HG02763 (cell line): ENCODE data around the gene DDX10.
"Not testable (repeated sequence)": the region's sequence is repeated elsewhere in the genome, so short reads cannot be mapped to it uniquely, and the experiment has no call there.

Experiments
- ATAC-seq: cut with Tn5 transposase; IDR thresholded peaks from one replicate; pipeline ENCODE4 v1.9.1; 2021; ENCODE audit warnings: mild to moderate bottlenecking, moderate library complexity; ENCODE audit not compliant: unreplicated experiment

DDX10 gene

DNA sequence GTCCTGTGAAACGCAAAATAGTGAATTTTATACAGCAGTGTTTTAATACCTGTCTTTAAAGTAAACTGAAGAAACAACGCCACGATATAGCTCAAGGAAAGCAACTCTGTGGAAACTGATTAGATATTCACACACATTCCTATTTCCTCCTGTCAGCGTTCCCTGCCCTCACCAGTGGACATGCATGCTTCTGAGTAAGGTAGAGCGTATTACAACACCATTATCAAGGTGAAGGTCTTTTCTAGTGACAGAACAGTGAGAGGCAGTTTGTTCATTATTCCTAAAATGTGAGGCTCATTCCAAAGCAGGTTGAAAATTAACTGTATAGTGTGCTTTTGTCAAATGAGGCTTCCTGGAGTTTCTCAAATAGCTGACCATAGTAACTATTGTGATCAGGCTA, 153.1 kb downstream of the DDX10 start:
- no peak for ATAC-seq

DNA sequence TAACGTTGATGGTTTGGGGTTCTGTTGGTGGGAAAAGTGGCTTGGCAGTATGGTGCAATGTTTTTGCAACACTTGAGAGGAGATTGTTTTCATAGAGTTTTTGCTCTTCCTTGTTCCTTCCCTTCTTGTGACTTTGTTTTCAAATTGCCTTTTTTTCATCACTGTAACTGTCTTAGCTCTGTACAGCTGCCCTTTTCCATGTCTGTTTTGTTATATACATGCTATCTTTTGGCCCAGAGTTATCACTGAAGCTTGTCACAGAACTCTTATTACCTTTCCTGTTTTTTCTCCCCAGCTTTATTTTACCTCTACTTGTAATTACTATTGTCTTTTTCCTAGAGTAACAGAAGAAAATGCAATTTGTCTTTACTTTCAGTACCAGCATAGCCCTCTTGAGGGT, 154.1 kb downstream of the DDX10 start:
- ATAC-seq = no peak

DNA sequence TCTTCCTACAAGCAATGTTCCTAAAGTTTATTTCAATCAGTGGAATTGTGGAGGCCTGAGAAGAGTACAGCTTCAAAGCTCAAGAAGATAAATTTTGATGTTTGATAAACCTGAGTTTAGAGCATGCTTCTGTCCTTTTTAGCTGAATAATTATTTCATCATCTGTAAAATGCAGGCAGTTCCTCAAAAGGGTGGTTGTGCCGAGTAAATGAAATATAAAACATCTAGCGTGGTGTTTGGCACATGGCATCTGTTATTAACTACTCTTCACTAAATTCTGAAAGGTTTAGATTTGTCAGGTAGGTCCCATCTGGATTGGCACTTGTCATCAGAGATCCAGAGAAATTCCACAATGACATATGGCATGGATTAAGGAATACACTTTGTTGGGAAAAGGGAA, 155.1 kb downstream of the DDX10 start:
- no peak for ATAC-seq

DNA sequence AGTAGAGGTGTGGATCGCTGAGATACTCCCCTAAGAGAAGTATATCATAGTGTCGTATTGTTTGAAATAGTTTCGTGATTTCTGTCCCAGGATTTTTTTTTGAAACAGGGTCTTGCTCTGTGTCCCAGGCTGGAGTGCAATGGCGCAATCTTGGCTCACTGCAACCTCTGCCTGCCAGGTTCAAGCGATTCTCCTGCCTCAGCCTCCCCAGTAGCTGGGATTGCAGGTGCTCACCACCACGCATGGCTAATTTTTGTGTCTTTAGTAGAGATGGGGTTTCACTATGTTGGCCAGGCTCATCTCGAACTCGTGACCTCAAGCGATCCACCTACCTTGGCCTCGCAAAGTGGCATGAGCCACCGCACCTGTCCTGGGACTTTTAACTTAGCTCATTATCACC, 159.1 kb downstream of the DDX10 start:
- not testable (repeated sequence) for ATAC-seq

DNA sequence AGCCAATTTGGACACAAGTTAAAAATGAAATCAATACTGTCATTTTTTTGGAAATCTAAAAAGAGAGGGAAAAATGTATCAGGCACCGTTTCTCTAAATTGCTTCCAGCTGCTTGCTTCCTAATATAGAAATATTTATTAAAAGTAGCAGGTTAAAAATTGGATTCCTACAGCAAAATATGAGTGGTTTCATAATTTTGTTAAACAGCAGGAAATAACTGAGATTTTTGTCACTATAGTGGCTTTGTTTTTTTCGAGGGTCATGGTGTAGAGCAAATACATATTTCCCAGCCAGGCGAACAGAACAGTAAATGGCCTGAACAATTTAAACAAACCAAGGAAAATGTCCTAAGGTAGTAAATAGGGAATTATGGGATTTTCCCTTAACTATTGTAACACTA, 159.7 kb downstream of the DDX10 start:
- ATAC-seq = no peak

DNA sequence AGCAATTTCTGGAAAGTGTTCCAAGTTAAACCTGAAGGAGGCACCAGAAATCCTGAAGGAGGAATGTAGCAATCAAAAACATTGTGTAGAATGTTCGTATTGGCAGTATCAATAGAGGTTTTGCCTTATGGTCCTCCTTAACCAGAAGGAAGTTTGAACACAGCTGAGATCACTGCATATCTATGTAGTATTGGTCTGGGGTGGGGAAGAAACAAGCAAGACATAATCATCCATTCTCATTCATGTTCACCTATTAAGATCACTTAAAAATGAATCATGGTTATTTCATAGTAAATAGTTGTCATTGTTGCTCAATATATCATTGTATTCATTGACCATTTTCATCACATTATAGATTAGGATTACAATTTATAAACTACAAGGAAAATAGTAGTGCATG, 160.5 kb downstream of the DDX10 start:
- no peak for ATAC-seq

DNA sequence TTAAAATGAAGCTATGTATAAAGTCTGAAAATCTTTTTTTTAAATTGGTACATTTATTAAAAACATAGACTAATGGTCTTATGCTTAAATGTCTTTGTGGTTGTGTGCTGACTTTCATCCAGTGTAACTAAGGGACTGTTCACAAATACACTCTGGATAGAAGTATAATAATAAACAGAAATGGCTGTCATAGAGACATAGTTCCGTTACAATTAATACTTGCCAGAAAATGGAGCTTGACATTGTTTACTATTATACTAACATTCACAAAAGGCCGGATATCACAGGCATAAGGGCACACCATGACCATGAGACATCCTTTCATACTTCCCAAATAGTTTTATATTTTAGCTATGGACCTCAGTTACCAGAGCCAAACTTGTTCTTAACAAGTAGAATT, 161.3 kb downstream of the DDX10 start:
- no peak for ATAC-seq

DNA sequence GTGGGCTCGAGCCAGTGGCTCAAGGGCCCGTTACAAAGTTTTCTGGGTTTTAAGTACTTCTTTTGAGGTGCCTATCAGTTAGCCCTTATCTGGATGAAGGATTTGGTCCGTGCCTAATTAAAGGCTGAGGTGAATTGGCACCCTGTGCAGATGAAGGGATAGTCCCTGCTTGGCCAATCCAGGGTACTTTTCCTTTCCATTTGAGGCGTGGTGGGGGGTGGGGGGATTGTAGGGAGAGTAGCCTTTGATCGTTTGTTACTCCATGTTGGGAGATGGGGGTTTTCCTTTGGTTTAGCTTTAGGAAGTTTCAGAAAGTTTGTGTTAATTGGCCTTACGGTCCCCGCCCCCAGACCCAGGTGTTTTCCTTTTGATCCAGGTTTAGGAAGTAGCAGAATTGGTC, 170.8 kb downstream of the DDX10 start:
- no peak for ATAC-seq

DNA sequence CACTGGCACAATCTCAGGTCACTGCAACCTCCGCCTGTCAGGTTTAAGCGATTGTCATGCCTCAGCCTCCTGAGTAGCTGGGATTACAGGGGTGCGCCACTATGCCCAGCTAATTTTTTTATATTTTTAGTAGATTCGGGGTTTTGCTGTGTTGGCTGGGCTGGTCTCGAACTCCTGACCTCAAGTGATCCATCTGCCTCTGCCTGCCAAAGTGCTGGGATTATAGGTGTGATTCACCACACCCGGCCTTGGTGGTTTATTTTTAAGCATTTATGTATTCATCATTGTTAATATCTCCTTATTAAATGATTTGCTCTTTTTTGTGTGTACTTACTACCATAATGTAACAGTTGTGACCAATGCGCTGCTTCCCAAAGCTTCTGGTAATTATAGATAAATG, 171.7 kb downstream of the DDX10 start:
- no peak for ATAC-seq

DNA sequence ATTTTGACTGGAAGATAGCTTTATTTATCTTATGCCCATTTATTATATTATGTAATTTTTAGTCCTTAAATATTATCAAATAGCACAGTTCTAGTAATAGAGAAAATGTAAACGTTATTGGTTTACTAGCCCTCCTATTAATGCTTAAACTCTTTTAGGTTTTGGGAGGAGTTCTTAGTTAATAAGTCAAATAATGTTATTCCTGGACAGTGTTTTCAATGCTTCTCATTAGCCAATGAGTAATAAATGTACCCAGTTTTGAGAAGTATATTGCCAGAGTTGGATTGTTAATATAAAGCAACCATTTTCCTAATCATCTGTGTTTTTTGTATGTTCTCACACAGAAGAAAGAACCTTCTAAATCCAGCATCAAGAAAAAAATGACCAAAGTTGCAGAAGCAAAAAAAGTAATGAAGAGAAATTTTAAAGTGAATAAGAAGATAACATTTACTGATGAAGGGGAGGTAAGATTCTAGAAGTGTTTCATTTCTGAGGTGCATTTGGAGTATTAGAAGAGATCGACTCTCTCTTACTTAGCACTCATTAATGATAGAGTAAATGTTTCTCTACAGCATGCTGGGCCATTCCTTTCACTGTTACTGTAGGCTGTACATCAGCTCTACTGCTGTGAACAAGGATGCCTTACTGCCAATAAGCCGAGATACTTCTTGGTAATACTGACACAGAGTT, 173.4 kb downstream of the DDX10 start:
- ATAC-seq = no peak

DNA sequence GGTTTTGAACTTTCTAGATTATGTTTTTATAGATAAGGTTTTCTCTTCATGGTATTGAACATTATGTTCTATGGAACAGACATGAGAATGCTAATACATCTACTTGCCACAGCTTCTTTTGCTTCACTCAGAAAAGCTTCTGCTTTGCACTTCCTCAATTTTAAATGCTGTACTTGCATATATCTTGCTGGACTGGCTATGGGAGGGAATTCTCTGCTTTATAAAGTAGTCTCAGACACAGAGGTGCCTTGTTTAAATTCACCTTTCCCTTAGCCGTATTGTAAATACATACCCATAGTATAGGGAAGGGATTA, 173.9 kb downstream of the DDX10 start:
- no peak for ATAC-seq

DNA sequence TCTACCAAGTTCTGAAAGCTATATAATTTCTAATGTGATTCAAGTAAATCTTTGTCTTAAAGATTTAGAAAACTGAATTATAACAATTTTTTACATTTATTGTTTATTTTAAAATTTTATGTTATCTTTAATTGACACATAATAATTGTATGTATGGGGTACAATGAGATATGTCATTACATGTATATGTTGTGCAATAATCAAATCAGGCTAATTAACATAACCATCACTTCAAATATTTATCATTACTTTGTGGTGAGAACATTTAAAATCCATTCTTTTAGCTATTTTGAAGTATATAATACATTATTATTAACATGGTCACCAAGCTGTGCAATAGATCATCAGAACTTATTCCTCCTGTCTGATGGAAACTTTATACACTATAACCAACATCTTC, 181.1 kb downstream of the DDX10 start:
- no peak for ATAC-seq

DNA sequence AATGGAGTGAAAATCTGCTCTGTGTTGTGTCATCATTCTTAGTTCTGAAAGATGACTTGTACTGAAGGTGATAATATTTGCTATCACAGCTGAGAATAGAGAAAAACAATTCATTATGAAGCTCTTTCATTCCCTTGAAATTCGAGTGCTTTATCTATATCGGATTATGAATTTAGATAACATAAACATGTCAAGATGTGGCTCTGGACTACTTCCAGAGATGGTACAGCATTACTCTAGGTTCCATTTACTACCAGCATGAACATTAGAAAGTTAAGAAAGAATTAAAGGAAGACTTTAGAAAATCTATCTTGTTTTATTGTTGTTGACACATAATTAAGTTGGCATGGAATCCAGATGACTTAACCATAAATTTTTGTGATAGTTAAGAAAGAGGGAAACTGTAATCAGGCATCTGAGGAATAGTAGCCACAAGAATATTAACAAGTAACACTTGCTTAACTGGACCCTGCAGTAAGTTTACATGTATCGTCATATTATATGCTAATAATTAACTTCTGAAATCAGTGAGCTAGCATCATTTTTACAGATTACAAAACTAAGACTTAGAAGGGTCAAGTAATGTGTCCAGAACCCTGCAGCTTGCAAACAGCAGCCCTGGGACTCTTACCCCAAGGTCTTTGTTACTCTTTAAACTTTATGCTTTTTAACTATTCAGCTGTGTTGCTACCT, 182.6 kb downstream of the DDX10 start:
- no peak for ATAC-seq

DNA sequence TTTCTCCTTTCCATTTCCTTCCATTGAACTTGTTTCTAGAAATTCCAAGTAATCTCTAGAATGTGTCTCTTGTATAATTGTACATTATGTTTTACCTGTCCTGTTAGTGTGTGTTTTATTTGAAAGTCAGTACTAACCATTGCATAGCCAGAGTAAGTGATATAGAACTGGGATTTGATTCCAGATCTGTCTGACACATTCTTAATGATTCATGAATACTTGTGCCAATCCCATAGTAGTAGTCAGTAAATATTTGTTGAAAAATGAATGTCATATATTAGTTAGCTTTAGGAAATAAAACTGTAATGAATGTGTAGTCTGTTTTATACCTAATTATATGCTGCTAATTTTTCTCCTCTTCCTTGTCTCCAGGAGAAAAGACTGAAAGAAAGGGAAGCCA, 186.9 kb downstream of the DDX10 start:
- no peak for ATAC-seq

DNA sequence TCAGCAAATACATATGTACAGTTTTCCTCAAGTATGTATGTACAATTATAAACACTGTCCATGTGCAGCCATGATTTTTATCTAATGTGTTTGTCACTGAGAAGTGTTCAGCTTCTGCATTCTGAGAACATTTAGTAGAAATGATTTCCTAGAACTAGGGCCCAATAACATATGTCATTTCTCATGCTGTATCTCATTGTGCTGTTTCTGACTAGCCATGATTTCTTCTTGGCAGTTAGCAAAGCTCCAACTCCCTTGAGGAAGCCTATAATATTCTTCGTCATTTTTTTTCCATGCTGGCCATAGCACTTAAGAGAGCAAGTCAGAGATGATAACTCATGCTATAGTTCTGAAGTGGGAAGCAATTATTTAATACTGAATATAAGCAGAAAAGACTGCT, 187.8 kb downstream of the DDX10 start:
- ATAC-seq = no peak

DNA sequence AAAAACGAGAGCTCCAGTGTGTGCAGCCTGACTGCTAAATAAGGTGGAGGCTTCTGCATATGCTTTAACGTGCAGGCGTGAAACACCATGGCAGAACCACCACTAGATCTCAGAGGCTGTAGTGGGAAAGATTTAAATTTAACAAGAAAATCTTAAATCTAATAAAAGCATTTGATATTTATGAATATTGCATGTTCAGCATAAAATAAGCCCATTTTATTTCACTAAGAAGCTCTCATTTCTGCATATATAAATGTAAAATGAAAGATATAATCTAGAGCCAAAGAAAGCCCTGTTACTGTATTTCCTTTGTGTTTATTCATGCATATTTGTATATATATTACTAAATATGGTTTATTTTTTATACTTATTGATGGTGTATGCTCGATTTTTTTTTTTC, 188.3 kb downstream of the DDX10 start:
- no peak for ATAC-seq

DNA sequence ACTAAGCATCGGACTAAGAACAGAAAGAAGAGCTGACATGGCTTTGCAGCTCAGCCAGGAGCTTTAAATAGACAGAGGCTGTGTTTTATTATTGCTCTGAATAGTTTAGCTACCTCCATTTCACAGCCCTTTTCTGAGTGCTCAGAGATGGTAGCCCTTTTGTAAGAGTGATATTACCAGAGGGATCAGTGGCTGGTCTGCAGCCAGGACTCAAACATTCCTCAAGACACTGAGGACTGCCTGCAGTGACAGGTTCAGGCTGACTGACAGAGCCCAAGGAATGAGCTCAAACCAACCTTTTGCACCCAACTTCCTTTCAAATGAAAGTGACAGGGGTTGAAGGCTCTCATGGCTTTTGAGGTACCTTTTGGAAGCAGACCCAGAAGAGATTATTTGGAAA, 189.0 kb downstream of the DDX10 start:
- peak; percentile 40 for ATAC-seq

DNA sequence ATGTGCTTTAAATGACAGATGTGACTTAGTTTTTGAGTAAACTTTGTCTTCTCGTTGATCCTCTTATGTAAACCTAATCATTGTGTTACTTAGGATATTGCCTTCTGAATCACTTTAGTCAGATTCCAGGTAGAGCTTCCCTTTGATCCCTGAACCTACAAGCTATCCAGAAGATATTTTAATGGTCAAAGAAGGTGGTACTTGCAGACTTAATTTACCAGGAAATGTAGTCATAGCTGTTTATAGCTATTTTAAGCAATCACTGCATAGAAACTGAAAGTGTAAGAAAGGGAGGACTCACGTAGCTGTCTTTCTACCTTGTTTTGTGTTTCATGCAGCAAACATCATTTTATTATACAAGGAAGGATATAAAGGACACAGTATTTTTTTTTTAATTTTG, 189.5 kb downstream of the DDX10 start:
- ATAC-seq = peak; percentile 93

DNA sequence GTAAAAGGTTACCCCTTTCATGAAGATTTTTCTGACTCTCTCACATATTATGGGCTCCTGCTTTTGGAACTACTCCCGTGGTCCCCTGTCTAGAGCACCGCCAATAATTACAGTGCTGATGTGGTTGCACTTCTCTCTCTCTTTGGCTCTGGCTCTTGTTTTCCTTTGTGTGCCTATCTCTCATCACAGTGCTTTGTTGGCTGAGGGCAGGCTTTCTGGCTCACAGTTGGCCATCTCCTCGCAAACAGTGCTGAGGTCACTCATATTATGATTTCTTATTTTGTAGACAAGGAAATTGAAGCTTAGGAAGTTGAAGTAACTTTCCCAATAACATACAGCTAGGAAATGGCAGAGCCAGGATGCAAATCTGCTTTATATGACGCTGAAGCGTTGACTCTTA, 192.5 kb downstream of the DDX10 start:
- ATAC-seq = no peak

DNA sequence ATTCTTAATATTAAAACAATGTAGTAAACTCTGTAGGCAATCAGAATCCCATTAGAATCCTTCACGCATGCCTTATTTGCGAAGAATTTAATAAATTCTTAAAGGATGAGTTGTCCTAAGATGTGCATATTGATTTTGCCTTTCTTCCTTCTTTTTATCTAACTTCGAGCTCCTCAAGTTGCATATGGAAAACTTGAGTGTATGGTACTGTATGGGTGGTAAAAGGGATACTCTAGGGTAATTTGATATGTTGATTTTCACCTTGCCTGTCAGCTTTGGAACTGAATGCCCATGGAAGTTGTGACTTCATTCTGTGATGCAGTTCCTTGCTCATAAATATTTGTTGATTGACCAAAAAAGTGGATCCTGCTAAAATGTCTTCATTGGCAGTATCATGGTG, 193.8 kb downstream of the DDX10 start:
- ATAC-seq = no peak

DNA sequence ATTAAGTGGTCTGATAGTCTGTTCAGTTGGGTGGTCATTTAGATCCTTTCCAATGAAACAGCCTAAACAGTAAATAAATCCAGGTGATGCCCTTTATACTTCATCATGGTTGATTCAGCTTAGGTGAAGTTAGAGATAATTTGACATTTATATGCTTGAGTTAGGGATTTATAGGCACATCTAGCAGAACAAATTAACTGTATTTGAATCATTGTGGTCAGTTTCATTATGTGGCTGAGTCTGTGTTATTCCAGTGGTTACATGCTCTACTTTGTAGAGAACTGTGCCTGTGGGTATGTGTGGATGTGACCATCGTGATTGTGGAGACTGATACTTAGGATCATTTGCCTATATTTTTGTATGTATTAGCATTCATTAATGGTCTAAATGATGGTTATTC, 194.6 kb downstream of the DDX10 start:
- ATAC-seq = no peak

DNA sequence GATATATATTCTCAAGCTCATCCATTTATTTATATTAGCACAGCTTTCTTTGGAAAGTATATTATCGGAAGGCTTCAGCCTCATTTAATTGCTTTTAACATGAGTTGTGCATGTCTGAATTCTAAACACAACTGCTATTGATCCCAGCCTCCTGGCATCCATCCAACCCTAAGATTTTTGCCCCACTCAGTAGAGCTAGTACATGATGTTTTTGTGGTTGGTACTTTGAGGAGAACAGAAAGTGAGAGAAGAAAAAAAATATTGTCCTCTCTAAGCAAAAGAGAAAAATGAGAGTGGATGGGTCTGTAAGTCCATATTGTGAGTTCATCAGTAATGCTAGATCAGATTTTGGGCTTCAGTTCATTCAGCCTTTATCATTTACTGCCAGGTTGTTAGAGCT, 198.7 kb downstream of the DDX10 start:
- no peak for ATAC-seq

DNA sequence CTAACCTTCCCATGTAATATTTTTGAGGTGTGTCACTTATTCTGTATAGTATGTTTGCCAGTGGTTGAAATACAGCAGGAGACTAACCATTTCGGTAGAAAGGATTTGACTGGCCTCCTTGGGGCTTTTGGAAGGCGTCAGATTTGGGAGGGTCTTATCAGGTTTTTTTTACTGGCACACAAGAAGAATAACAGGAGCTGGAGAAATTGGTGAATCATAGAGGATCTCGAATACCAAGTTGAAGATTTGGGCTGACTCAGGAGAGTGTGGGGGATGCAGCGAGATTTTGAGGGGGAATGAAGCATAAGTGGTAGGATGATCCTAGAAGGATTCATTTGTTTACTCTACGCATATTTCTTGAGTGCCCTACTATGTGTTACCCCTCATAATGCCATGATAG, 200.5 kb downstream of the DDX10 start:
- ATAC-seq = no peak
